ENCODE data around the gene FOXD1.
A peak's percentile ranks its signal among the peaks of the same experiment; 100 is the strongest.

The FOXD1 gene

DNA sequence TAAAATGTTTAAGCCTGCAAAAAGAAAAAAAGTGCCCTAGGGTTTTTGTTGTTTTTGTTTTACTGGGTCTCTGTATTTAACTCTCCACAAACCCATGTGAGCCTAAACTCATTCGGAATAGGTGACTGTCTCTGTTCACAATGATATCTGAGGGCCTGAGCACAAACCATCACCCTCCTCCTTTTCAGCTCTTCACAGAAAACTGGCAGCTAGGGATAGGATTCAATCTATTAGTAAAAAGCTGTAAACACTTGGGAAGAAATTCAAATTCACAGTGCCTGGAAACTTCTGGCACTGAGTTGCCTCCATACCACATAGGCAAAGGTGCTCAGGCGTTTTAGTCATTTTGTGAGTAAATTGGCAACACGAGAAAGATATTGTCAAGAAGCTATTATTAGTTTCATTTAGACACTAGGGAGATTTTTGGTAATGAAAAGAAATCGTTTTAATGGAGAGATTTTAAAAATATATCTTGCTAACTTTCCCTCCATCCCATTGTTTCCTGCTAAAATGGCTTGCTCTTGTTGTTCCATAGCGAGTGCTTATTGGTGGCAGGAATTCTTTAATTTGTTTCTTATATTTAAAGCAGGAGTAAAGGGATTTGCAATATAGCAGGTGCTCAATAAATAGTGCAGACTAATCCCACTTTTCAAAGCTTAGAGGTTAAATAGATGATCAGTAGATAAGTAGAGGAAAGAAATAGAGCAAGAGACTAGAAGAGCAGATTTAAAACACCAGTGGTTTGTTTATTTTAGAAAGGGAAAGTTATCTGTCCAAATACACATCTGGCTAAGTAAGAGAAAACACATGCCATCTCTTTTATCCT lies 9.7 kb downstream of the FOXD1 start:
- no peak for DNase-seq

- DNase-seq = no peak
These were observed 10.6 kb downstream of the FOXD1 start for GRCh38 chr5:73437777-73438644.

- DNase-seq = peak; percentile 46
These were observed 11.3 kb downstream of the FOXD1 start for GRCh38 chr5:73437101-73437776.

DNA sequence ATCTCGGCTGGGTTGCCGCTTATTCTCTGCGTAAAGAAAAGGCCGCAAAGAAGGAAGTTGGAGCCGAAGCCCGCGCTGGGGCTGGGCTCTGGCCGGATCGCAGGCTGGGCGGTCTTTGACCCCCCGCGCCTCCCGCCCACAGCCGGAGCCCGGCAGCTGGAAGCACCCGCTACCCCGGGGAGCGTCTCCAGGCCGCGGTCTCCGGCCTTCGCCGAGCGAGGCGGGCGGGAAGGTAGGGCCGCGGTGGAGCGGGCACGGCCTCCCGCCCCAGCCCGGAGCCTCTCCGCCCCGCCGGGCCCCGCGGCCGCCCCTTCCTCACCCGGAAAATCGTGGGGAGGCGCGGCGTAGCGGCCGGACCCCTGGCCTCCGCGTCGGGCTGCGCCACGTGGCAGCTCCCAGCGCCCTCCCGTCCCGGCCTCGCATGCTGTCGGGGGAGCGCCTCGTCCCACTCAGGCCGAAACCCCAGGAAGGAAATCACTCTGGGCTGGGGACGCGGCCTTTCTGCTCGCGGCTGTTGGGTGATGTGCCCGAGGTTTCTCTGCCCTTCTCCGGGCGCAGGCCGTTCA lies 12.0 kb downstream of the FOXD1 start:
- no peak for DNase-seq

DNA sequence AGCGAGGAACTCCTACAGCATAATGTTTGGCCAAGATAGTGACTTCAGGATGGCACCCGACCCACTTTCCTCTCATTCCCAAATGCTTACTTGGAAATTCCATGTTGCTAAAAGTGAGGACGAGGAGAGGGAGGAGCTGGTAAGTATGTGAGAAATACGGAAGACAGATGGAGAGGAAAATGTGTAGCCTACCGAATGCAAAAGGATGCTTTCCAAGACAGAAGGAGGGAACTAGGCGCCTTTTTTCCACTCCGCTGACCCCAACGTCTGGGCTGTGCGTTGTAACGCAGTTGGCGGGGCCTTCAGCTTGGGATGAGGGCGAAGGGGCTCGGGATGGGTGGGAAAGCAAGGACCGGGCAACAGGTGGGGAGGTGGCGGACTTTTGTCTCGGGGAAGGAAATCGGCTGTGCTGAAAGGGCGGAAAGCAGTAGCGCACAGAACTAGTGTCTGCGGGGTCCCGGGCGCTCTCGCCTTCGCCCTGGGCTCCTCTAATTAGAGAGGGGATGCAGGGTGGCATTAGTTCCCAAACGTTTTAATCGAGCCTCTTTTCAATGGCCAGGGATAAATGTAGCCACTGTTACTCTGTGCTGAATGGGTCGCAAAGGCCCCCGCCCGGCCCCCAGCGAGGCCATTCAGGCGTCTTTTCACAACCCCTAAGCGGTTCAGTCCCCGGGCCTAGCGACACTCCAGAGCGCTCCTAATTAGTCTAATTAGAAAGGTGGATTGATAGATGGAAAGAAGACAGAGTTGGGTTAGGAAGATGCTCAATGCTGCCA lies 12.6 kb downstream of the FOXD1 start:
- DNase-seq = no peak

DNA sequence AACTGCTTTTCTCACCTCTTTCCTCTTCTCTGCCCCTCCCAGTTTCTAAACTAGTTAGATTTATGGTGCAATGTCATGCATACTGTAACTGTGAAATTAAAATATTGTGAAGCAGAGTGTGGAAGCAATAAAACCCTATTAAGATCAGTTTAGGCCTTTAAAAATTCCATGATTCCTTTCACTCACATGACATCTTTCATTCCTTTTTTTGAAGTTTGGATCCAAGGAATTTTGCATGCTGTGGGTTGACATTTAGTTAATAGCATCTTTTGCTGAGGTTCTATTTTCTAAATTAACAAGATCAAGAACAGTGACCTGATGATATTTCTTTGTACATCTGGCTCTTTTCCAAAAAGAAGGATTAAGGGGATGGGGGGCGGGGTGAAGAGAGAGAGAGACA lies 13.7 kb downstream of the FOXD1 start:
- no peak for DNase-seq

DNA sequence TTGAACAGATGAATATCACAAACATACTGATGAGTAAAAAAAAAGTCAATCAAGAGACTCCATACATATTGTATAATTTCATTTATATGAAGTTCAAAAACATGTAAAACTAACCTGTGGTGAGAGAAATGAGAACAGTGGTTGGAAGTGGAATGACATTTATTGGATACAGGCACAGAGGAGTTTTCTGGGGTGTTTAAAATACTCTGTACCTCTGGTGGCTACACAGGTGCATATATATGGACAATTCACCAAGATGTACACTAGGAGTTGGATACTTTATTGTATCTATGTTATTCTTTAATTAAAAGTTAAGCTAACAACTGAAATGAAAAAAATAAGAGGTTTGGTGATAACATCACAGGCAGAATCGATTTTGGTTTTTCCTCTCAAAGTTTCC lies 14.1 kb downstream of the FOXD1 start:
- no peak for DNase-seq

DNA sequence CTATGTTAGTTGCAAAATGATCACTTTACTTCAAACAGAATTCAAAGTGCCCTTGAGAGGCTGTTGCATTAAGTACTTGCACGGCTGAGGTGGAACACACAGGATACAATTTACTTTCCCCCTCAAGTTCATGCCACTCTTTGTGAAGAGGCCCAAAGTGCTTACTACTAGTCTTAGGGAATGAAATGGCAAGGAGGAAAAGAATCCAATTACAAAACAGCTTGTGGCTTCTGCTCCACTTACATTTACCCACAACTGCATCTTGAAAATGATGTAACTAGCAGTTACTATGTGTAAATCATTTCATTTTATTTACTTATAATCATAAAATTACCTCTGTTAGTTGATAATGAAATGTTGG lies 14.6 kb downstream of the FOXD1 start:
- DNase-seq = no peak

DNA sequence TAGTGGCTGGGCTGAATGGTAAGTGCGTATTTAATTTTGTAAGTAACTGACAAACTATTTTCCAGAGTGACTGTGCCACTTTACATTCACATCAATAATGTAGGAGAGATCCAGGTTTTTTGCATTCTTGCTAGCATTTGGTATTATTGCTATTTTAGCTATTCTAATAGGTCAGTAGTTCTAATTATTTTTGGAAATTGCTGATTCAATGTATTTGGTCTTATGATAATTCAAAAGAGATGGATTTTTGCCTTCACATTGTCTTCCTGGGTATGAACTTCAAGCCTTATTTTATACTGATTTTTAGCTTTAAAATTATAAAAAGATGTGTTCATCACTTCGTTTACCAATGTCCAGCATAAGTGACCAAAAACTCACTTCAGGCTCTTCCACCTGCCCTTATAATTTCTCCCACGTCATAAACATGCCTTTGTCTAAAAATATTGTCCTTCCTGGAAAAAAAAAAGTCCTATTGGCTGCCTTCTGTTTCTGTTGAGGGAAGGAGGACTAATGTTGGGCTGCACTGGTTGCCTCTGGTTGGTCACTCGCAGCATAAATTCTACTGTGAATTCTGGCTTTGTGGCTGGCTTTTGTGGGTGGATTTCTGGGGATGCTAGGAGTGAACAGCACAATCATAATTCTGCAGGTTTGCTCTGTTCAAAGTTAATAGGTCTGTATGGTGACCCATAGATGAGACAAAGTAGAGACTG lies 15.2 kb downstream of the FOXD1 start:
- no peak for DNase-seq

GRCh38 chr5:73431204-73431851 lies 17.2 kb downstream of the FOXD1 start:
- no peak for DNase-seq

DNA sequence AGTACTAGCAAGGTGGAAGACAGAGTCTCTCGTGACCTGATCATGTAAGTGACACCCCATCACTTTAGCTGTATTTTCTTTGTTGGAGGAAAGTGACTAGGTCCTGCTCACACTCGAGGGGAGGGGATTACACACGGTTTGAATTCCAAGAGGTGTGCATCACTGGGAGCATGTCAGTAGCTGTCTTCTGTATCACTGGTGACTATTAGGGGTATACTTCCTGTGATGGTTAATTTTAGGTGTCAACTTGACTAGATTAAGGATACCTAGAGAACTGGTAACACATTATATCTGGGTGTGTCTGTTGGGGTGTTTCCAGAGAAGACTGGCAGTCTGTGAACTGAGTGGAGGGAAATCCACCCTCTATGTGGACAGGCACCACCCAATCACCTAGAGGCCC lies 22.5 kb downstream of the FOXD1 start:
- DNase-seq = no peak

GRCh38 chr5:73424556-73424977 lies 24.0 kb downstream of the FOXD1 start:
- DNase-seq = no peak

DNA sequence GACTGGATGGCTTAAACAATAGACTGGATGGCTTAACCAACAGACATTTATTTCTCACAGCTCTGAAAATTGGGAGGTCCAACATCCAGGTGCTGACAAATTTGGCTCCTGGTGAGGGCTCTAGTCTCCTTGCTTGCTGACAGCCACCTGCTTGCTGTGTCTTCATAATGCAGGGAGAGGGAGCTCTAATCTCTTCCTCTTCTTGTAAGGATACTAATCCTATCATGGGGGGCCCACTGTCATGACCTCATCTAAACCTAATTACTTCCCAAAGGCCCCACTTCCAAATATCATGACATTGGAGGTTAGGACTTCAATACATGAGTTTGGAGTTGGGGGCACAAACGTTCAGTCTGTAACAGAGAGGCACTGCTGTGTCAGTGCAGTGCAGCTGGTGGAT lies 26.4 kb downstream of the FOXD1 start:
- DNase-seq = no peak

- DNase-seq = no peak
These were observed 27.9 kb downstream of the FOXD1 start for GRCh38 chr5:73420666-73421065.

DNA sequence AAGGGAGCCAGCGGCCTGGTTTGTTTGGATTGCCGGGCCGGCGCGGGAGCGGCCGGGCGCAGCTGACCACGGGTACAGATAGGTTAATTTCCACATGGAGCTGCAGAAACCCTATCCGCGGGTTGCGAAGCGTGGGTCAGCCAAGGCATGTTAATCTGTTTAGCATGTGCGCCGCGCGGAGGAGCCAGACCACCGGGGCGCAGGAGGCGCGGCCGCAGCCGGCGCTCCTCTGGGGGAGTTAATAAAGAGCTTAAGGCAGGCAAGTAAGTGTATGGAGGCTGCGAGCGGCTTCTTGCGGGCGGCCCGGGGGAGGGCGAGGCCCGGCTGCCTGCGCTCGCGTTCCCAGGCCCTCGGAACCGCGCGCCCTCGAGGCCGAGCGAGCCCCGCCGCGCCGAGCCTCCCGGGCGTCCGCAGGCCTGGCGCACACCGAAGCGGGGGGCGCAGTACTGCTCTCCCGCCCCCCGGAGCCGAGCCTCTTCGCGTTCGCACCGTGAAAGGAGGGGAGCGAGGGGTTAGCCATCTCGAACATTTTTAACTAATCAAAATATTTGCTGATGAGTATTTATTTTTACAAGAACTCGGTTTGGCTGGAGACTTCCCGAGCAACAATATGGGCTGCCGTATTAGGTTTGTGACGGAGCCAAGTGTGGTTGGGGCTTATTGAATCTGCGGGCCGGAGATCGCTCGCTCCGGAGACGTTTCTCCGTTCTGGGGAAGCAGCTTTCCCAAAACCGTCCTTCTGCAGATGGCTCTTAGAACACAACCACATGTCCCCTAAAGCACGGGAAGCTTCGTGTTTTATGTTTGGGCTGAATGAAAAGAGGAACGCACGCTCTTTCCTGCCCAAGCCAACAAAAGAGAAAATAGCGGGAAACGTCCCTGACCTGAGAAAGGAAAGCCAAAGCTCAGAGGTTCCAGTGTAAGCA lies 28.8 kb downstream of the FOXD1 start:
- DNase-seq = no peak

DNA sequence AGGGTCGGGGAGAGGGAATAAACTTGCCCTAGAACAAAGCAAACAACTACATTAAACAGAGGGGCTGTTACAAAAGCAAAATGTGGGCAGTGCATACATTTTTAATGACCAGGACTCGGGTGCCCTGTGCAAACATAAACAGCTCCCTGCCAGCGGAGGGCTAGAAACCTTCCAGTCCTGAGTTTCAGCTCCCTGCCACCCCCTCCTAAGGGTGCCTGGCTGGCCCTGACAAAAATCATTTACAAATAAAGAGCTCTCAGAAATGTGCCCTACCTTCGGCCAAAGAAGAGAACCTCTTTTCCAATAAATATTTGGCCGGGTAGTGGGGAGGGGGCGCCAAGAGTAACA lies 29.5 kb downstream of the FOXD1 start:
- no peak for DNase-seq

GRCh38 chr5:73418244-73418691 lies 30.3 kb downstream of the FOXD1 start:
- no peak for DNase-seq

DNA sequence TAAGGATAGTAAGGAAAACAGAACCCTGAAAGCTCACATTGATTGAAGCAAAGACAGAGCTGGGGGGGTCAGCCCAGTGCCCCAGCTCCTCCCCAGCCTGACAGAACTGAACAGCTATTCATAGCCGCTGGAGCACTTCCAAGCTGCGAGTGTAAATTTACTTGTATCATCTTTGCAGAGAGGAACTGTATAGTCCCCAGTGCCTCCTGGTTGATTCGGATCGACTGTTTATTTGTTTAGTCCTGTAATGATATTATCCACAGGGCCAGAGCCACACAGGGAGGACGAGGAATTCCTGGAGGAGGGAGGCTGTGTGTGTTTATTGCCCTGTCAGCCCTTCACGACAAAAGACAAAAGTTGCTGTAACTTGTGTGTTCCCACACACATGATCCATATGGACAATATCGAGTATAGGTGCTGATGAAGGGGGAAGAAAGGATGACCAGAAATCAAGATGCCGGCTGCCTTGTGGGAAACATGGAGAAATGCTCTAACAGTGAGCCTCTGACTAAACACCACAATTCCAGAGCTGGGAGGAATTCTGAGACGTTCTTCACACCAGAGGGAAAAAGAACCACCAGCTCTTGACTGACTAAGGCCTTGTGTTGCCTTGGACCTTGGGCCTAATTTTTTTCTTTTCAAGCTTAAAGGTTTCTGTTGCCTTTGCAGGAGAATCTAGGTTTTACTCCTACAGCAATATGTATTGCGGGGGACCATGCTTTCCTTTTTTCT lies 31.1 kb downstream of the FOXD1 start:
- no peak for DNase-seq

DNA sequence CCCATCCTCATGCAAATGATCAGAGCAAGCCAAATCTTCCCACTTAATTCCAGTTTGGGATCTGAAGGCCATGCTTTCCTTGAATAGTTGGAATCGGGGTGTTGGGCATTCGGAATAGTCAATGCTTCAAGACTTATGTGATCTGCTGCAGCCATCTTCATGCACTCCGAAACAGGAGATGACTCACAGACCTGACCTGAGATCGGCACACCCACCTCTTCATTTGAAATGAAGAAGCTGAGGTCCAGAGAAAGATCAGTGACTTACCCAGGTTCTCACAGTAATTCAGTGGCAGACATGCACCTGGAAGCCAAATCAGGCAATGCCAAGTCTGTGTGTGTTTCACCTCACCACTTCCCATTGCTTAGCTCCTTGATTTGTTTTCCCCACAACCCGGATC lies 33.0 kb downstream of the FOXD1 start:
- DNase-seq = no peak
